ENCODE measurements around the gene SLC22A23. TPM values are rescaled to one million over a fixed set of nuclear protein-coding genes. Genes with fewer than 3 reads are reported as not detected.

SLC22A23 gene
- total and polyA plus RNA-seq, 2 experiments from 2014 or later: 6.1 to 38.3 TPM

- TF ChIP-seq, protein P1, sequence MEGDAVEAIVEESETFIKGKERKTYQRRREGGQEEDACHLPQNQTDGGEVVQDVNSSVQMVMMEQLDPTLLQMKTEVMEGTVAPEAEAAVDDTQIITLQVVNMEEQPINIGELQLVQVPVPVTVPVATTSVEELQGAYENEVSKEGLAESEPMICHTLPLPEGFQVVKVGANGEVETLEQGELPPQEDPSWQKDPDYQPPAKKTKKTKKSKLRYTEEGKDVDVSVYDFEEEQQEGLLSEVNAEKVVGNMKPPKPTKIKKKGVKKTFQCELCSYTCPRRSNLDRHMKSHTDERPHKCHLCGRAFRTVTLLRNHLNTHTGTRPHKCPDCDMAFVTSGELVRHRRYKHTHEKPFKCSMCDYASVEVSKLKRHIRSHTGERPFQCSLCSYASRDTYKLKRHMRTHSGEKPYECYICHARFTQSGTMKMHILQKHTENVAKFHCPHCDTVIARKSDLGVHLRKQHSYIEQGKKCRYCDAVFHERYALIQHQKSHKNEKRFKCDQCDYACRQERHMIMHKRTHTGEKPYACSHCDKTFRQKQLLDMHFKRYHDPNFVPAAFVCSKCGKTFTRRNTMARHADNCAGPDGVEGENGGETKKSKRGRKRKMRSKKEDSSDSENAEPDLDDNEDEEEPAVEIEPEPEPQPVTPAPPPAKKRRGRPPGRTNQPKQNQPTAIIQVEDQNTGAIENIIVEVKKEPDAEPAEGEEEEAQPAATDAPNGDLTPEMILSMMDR (conservative IDR thresholded peaks at IDR 0.05; ENCODE audit: low read depth in 2 of 2): no peak
Observed at GRCh38 chr6:3415490-3415889, 41.4 kb downstream of the SLC22A23 start (continued).

DNA sequence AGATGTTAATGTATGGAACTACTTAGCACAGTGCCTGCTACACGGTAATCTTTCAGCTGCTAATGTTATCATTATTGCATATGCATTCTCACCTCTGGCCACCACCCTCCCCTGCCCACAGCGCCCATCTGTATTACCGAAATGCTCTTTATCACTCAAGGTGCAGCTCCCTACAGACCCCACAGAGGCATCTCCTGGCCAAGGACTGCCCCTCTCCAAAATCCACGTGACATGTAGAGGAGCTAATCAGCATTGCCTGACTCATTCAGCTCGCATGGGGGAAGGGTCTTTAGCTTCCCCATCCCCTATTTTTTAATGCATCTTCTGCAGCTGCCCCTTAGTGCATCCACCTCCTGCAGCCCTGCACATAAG is 41.8 kb downstream of the SLC22A23 start:
- peaks cover 73% of the 10 kb centered on the region for H3K4me1 Mint-ChIP-seq
- H4K20me1 ChIP-seq (replicated peaks; ENCODE audit: insufficient read depth): no peaks in the 10 kb centered on the region
- TF ChIP-seq POLR2AphosphoS5 (IDR thresholded peaks at IDR 0.05; ENCODE audit: low read depth) (0 out of 2 replicates have a peak, but pooled peaks have one; percentile 40), ZNF114 (CRISPR knock-in tag; IDR thresholded peaks at IDR 0.05) (no peak), EZH2phosphoT487 (IDR thresholded peaks at IDR 0.05; ENCODE audit: unreplicated experiment) (no peak)
- no peaks in the 10 kb centered on the region for H3K27me3 ChIP-seq (ENCODE audit: insufficient read depth)
- H3K36me3 Mint-ChIP-seq (ENCODE audit: low read depth): peaks cover 44% of the 10 kb centered on the region
- peaks cover 5% of the 10 kb centered on the region; the same call in 2 of the 3 replicates for H3K9me3 Mint-ChIP-seq
- peaks cover 69% of the 10 kb centered on the region for H3K4me1 ChIP-seq (ENCODE audit: insufficient read depth)
- H3K36me3 ChIP-seq (ENCODE audit: insufficient read depth): 0 out of 2 replicates have a peak, but pooled peaks cover 6% of the 10 kb centered on the region
- 0 out of 2 replicates have a peak overlapping the region, but pooled peaks have one; percentile 8 for H3K4me3 ChIP-seq
- H3K4me3 Mint-ChIP-seq: peak overlapping the region; percentile 2; the same call in 1 of the 3 replicates
- no peaks in the 10 kb centered on the region for H3K9me2 ChIP-seq (ENCODE audit: insufficient read depth)
- peak; percentile 59 for DNase-seq (ENCODE audit: low spot score)
- H3K4me2 ChIP-seq: peak overlapping the region; percentile 64
- peaks cover 57% of the 10 kb centered on the region for H3K79me2 ChIP-seq (replicated peaks; ENCODE audit: insufficient read depth)
- H3K27ac Mint-ChIP-seq: peak overlapping the region; percentile 69
- H3K27me3 Mint-ChIP-seq (ENCODE audit: insufficient read depth, low read depth, poor library complexity): peaks cover 12% of the 10 kb centered on the region
- H2AFZ ChIP-seq: no peak overlapping the region
- peaks cover 24% of the 10 kb centered on the region for H3F3A ChIP-seq (replicated peaks; ENCODE audit: low read depth)
- peak overlapping the region; percentile 75 for H3K27ac ChIP-seq (ENCODE audit: low read depth)
- ATAC-seq: peak; percentile 56

GRCh38 chr6:3414327-3415081 is 42.3 kb downstream of the SLC22A23 start:
- H3K9me3 Mint-ChIP-seq: peaks cover 5% of the 10 kb centered on the region; the same call in 2 of the 3 replicates
- H3K4me3 Mint-ChIP-seq: peak overlapping the region; percentile 2; the same call in 1 of the 3 replicates
- H3K4me3 ChIP-seq: 0 out of 2 replicates have a peak overlapping the region, but pooled peaks have one; percentile 8
- H3K36me3 Mint-ChIP-seq (ENCODE audit: low read depth): peaks cover 49% of the 10 kb centered on the region
- peaks cover 73% of the 10 kb centered on the region for H3K4me1 Mint-ChIP-seq
- ATAC-seq: peak; percentile 47
- no peak overlapping the region for H2AFZ ChIP-seq
- no peaks in the 10 kb centered on the region for H3K27me3 ChIP-seq (ENCODE audit: insufficient read depth)
- H3K4me2 ChIP-seq: peak overlapping the region; percentile 64
- H3K27me3 Mint-ChIP-seq (ENCODE audit: insufficient read depth, low read depth, poor library complexity): peaks cover 12% of the 10 kb centered on the region
- H3K36me3 ChIP-seq (ENCODE audit: insufficient read depth): 0 out of 2 replicates have a peak, but pooled peaks cover 6% of the 10 kb centered on the region
- peak overlapping the region; percentile 75 for H3K27ac ChIP-seq (ENCODE audit: low read depth)
- peaks cover 24% of the 10 kb centered on the region for H3F3A ChIP-seq (replicated peaks; ENCODE audit: low read depth)
- H3K27ac Mint-ChIP-seq: peak overlapping the region; percentile 69
- H3K79me2 ChIP-seq (replicated peaks; ENCODE audit: insufficient read depth): peaks cover 54% of the 10 kb centered on the region
- DNase-seq (ENCODE audit: low spot score): peak; percentile 76
- no peaks in the 10 kb centered on the region for H4K20me1 ChIP-seq (replicated peaks; ENCODE audit: insufficient read depth)
- H3K9me2 ChIP-seq (ENCODE audit: insufficient read depth): no peaks in the 10 kb centered on the region
- H3K4me1 ChIP-seq (ENCODE audit: insufficient read depth): peaks cover 69% of the 10 kb centered on the region
- TF ChIP-seq POLR2AphosphoS5 (IDR thresholded peaks at IDR 0.05; ENCODE audit: low read depth): no peak
- TF ChIP-seq, protein P2, sequence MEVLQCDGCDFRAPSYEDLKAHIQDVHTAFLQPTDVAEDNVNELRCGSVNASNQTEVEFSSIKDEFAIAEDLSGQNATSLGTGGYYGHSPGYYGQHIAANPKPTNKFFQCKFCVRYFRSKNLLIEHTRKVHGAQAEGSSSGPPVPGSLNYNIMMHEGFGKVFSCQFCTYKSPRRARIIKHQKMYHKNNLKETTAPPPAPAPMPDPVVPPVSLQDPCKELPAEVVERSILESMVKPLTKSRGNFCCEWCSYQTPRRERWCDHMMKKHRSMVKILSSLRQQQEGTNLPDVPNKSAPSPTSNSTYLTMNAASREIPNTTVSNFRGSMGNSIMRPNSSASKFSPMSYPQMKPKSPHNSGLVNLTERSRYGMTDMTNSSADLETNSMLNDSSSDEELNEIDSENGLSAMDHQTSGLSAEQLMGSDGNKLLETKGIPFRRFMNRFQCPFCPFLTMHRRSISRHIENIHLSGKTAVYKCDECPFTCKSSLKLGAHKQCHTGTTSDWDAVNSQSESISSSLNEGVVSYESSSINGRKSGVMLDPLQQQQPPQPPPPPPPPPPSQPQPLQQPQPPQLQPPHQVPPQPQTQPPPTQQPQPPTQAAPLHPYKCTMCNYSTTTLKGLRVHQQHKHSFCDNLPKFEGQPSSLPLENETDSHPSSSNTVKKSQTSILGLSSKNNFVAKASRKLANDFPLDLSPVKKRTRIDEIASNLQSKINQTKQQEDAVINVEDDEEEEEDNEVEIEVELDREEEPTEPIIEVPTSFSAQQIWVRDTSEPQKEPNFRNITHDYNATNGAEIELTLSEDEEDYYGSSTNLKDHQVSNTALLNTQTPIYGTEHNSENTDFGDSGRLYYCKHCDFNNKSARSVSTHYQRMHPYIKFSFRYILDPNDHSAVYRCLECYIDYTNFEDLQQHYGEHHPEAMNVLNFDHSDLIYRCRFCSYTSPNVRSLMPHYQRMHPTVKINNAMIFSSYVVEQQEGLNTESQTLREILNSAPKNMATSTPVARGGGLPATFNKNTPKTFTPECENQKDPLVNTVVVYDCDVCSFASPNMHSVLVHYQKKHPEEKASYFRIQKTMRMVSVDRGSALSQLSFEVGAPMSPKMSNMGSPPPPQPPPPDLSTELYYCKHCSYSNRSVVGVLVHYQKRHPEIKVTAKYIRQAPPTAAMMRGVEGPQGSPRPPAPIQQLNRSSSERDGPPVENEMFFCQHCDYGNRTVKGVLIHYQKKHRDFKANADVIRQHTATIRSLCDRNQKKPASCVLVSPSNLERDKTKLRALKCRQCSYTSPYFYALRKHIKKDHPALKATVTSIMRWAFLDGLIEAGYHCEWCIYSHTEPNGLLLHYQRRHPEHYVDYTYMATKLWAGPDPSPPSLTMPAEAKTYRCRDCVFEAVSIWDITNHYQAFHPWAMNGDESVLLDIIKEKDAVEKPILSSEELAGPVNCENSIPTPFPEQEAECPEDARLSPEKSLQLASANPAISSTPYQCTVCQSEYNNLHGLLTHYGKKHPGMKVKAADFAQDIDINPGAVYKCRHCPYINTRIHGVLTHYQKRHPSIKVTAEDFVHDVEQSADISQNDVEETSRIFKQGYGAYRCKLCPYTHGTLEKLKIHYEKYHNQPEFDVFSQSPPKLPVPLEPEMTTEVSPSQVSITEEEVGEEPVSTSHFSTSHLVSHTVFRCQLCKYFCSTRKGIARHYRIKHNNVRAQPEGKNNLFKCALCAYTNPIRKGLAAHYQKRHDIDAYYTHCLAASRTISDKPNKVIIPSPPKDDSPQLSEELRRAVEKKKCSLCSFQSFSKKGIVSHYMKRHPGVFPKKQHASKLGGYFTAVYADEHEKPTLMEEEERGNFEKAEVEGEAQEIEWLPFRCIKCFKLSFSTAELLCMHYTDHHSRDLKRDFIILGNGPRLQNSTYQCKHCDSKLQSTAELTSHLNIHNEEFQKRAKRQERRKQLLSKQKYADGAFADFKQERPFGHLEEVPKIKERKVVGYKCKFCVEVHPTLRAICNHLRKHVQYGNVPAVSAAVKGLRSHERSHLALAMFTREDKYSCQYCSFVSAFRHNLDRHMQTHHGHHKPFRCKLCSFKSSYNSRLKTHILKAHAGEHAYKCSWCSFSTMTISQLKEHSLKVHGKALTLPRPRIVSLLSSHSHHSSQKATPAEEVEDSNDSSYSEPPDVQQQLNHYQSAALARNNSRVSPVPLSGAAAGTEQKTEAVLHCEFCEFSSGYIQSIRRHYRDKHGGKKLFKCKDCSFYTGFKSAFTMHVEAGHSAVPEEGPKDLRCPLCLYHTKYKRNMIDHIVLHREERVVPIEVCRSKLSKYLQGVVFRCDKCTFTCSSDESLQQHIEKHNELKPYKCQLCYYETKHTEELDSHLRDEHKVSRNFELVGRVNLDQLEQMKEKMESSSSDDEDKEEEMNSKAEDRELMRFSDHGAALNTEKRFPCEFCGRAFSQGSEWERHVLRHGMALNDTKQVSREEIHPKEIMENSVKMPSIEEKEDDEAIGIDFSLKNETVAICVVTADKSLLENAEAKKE (CRISPR knock-in tag; IDR thresholded peaks at IDR 0.05): no peak
- TF ChIP-seq, protein P3, sequence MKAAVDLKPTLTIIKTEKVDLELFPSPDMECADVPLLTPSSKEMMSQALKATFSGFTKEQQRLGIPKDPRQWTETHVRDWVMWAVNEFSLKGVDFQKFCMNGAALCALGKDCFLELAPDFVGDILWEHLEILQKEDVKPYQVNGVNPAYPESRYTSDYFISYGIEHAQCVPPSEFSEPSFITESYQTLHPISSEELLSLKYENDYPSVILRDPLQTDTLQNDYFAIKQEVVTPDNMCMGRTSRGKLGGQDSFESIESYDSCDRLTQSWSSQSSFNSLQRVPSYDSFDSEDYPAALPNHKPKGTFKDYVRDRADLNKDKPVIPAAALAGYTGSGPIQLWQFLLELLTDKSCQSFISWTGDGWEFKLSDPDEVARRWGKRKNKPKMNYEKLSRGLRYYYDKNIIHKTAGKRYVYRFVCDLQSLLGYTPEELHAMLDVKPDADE (IDR thresholded peaks at IDR 0.05): no peak
